Measurements from ENCODE around the gene CFAP221. TPM values are rescaled to one million over a fixed set of nuclear protein-coding genes. Genes with fewer than 3 reads are reported as not detected.

The CFAP221 gene
- total RNA-seq, 1 donor from 2014 or later, result 0.20 TPM

GRCh38 chr2:119536707-119537106, 7.5 kb upstream of the CFAP221 start:
- no peak for DNase-seq

- DNase-seq, result no peak
These were observed 6.5 kb upstream of the CFAP221 start for GRCh38 chr2:119537792-119538191.

GRCh38 chr2:119541476-119541875, 2.8 kb upstream of the CFAP221 start:
- no peak for DNase-seq

GRCh38 chr2:119544939-119545475, 758 bp downstream of the CFAP221 start:
- DNase-seq, result no peak

- no peak for DNase-seq
These were observed 1.7 kb downstream of the CFAP221 start for GRCh38 chr2:119545754-119546446.

GRCh38 chr2:119546447-119546767, 2.2 kb downstream of the CFAP221 start:
- no peak for DNase-seq

GRCh38 chr2:119548516-119549120, 4.4 kb downstream of the CFAP221 start:
- no peak for DNase-seq

- DNase-seq, result no peak
These were observed 5.0 kb downstream of the CFAP221 start for GRCh38 chr2:119549241-119549640.

GRCh38 chr2:119550346-119550745, 6.1 kb downstream of the CFAP221 start:
- no peak for DNase-seq

GRCh38 chr2:119550856-119551255, 6.6 kb downstream of the CFAP221 start:
- DNase-seq, result no peak

GRCh38 chr2:119552902-119553301, 8.7 kb downstream of the CFAP221 start:
- DNase-seq, result no peak

- no peak for DNase-seq
These were observed 9.6 kb downstream of the CFAP221 start for GRCh38 chr2:119553687-119554344.

- no peak for DNase-seq
These were observed 21.2 kb downstream of the CFAP221 start for GRCh38 chr2:119565481-119565880.

GRCh38 chr2:119567292-119567691, 23.0 kb downstream of the CFAP221 start:
- DNase-seq, result no peak

- no peak for DNase-seq
These were observed 30.0 kb downstream of the CFAP221 start for GRCh38 chr2:119574108-119574815.

GRCh38 chr2:119574864-119575263, 30.6 kb downstream of the CFAP221 start:
- DNase-seq, result no peak

GRCh38 chr2:119575439-119575838, 31.2 kb downstream of the CFAP221 start:
- no peak for DNase-seq

GRCh38 chr2:119579424-119580295, 35.4 kb downstream of the CFAP221 start:
- DNase-seq, result no peak

GRCh38 chr2:119580550-119581072, 36.4 kb downstream of the CFAP221 start:
- DNase-seq, result no peak

GRCh38 chr2:119583291-119583690, 39.0 kb downstream of the CFAP221 start:
- DNase-seq, result no peak

- no peak for DNase-seq
These were observed 40.2 kb downstream of the CFAP221 start for GRCh38 chr2:119584469-119584868.

- no peak for DNase-seq
These were observed 41.8 kb downstream of the CFAP221 start for GRCh38 chr2:119586085-119586484.

Measured in skin of body (tissue), 2 donors.